Ishikawa (cell line): ENCODE results near the gene ZNF853.

ENCODE experiments used
- CEBPB ChIP-seq: IDR thresholded peaks from 2 replicates; pipeline ENCODE4 v1.6.1; 2012
- CREB1 ChIP-seq: IDR thresholded peaks from 2 replicates; pipeline ENCODE4 v1.6.1; 2012; ENCODE audit warnings: low read depth
- EGR1 ChIP-seq: IDR thresholded peaks from 2 replicates; pipeline ENCODE4 v1.6.1; 2012
- EP300 ChIP-seq: IDR thresholded peaks from 2 replicates; pipeline ENCODE4 v1.6.1; 2012; ENCODE audit warnings: borderline replicate concordance
- FOXM1 ChIP-seq: IDR thresholded peaks from 2 replicates; pipeline ENCODE4 v1.6.1; 2012; ENCODE audit warnings: low read depth, borderline replicate concordance
- NFIC ChIP-seq: IDR thresholded peaks from 2 replicates; pipeline ENCODE4 v1.6.1; 2012
- RAD21 ChIP-seq: IDR thresholded peaks from 2 replicates; pipeline ENCODE4 v1.6.1; 2012; ENCODE audit warnings: low read depth
- TAF1 ChIP-seq: IDR thresholded peaks from 2 replicates; pipeline ENCODE4 v1.6.1; 2012; ENCODE audit warnings: low read depth, mild to moderate bottlenecking
- TCF12 ChIP-seq: IDR thresholded peaks from 2 replicates; pipeline ENCODE4 v1.6.1; 2012; ENCODE audit warnings: low read depth
- TEAD4 ChIP-seq: IDR thresholded peaks from 2 replicates; pipeline ENCODE4 v1.6.1; 2012
- YY1 ChIP-seq: IDR thresholded peaks from 2 replicates; pipeline ENCODE4 v1.6.1; 2012; ENCODE audit warnings: low read depth
- ZBTB7A ChIP-seq: IDR thresholded peaks from 2 replicates; pipeline ENCODE4 v1.6.1; 2012; ENCODE audit warnings: low read depth
- TF ChIP-seq, protein P1 (sequence below): IDR thresholded peaks from 2 replicates; pipeline ENCODE4 v1.6.1; 2012
- TF ChIP-seq, protein P2 (sequence below): IDR thresholded peaks from 2 replicates; pipeline ENCODE4 v1.6.1; 2012
- TF ChIP-seq, protein P3 (sequence below): IDR thresholded peaks from 2 replicates; pipeline ENCODE4 v1.6.1; 2012; ENCODE audit warnings: low read depth, mild to moderate bottlenecking

The ZNF853 gene

DNA sequence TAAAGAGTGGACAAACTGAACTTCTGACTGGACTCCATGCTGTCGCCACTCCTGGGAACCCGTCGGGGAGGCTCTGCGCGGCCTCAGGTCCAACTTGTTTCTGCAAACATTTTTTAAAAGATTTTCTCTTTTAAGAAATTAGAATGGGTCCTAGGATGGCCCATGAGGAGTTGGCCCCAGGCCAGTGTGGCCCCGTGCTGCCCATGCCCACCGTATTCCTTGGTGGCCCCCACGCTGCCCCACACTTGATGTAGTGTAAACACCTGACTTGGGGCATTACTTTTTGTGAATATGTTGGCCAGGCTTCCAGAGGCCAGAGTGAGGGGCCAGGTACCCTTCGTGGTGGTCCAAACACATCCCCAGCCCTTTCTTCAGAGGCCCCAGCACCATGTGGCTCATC lies 41.0 kb downstream of the ZNF853 start:
- no peak for TF ChIP-seq TAF1
- no peak for TF ChIP-seq CREB1
- TF ChIP-seq FOXM1, result no peak
- no peak for TF ChIP-seq EP300
- no peak for TF ChIP-seq YY1

DNA sequence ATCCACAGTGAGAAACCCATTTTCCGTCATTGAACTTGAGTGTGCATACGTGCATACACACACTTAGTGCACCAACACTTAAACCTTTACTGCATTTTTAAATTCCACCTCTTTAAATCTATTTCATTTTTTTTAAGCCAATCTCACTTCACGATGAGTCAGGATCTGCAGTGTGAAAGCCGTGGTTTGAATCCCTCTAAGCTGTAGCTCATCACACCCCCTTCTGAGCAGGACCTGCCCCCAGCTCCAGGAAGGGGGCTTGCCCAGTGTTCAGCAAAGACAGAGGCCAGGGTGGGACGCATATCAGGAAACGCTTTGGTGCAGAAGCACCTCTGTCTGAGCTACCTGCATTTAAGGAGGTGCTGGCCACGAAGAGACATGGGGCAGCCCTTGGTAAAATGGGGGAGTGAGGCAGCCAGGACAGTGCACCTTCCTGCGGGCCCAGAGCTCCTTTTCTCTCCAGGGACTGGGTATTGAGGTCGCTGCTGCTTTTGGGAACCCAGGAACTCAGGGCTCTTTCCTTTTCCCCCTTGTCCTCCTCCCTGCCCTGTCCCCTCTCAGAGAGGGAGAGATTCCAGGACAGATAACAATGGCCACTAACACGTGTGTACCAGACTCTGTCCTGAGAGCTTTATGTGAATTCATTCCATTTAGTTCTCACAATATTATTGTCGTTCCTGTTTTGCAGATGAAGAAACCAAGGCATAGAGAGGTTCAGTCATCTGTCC lies 43.4 kb downstream of the ZNF853 start:
- TF ChIP-seq RAD21 (no peak), NFIC (no peak), EP300 (no peak), TCF12 (no peak), ZBTB7A (no peak), YY1 (no peak), EGR1 (no peak), TAF1 (no peak), TEAD4 (no peak), FOXM1 (no peak), CEBPB (no peak), CREB1 (no peak)
- TF ChIP-seq, protein P1, sequence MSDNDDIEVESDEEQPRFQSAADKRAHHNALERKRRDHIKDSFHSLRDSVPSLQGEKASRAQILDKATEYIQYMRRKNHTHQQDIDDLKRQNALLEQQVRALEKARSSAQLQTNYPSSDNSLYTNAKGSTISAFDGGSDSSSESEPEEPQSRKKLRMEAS, result no peak
- TF ChIP-seq, protein P2, sequence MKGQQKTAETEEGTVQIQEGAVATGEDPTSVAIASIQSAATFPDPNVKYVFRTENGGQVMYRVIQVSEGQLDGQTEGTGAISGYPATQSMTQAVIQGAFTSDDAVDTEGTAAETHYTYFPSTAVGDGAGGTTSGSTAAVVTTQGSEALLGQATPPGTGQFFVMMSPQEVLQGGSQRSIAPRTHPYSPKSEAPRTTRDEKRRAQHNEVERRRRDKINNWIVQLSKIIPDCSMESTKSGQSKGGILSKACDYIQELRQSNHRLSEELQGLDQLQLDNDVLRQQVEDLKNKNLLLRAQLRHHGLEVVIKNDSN, result no peak
- TF ChIP-seq, protein P3, sequence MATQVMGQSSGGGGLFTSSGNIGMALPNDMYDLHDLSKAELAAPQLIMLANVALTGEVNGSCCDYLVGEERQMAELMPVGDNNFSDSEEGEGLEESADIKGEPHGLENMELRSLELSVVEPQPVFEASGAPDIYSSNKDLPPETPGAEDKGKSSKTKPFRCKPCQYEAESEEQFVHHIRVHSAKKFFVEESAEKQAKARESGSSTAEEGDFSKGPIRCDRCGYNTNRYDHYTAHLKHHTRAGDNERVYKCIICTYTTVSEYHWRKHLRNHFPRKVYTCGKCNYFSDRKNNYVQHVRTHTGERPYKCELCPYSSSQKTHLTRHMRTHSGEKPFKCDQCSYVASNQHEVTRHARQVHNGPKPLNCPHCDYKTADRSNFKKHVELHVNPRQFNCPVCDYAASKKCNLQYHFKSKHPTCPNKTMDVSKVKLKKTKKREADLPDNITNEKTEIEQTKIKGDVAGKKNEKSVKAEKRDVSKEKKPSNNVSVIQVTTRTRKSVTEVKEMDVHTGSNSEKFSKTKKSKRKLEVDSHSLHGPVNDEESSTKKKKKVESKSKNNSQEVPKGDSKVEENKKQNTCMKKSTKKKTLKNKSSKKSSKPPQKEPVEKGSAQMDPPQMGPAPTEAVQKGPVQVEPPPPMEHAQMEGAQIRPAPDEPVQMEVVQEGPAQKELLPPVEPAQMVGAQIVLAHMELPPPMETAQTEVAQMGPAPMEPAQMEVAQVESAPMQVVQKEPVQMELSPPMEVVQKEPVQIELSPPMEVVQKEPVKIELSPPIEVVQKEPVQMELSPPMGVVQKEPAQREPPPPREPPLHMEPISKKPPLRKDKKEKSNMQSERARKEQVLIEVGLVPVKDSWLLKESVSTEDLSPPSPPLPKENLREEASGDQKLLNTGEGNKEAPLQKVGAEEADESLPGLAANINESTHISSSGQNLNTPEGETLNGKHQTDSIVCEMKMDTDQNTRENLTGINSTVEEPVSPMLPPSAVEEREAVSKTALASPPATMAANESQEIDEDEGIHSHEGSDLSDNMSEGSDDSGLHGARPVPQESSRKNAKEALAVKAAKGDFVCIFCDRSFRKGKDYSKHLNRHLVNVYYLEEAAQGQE, result no peak
